HEK293 (cell line): ENCODE data around the gene PLXND1.

ENCODE experiments used
- CTCF ChIA-PET: fragments of 350-600 bp; formaldehyde crosslinking; extraction: SDS; loops from one replicate; lab custom pipeline; 2021; ENCODE audit warnings: antibody characterized with exemption; lab: Yijun Ruan, JAX
- POLR2A ChIA-PET: fragments of 300-600 bp; formaldehyde crosslinking; extraction: SDS; loops from one replicate; lab custom pipeline; 2020; ENCODE audit warnings: antibody characterized with exemption, inconsistent platforms; lab: Yijun Ruan, JAX
- H3K27ac ChIP-seq: fragments of 200-500 bp; sonication (Bioruptor generic); 2 replicates; pipeline ENCODE4 v1.5.1; 2014; ENCODE audit warnings: low read depth, low read length, control low read depth, inconsistent platforms; ENCODE audit errors: extremely low read depth
- H3K36me3 ChIP-seq, 2 experiments: fragments of 200-500 bp in 1 of 2; sonication (Bioruptor generic) in 1 of 2; 1 replicate in 1 of 2; 2 replicates in 1 of 2; pipeline ENCODE4 v1.5.1; 2014 to 2017; ENCODE audit warnings: inconsistent platforms in 2 of 2, low read length in 2 of 2; ENCODE audit not compliant: control insufficient read depth in 2 of 2, insufficient read depth in 1 of 2
- H3K4me1 ChIP-seq: fragments of 200-500 bp; sonication (Bioruptor generic); 2 replicates; pipeline ENCODE4 v1.5.1; 2014; ENCODE audit warnings: mild to moderate bottlenecking, low read length, inconsistent platforms; ENCODE audit not compliant: control insufficient read depth, insufficient read depth
- H3K4me3 ChIP-seq: 2 replicates; pipeline ENCODE4 v1.5.1; 2011; ENCODE audit warnings: low read depth, mild to moderate bottlenecking, control low read depth, low read length, moderate library complexity
- H3K9me3 ChIP-seq: fragments of 200-500 bp; sonication (Bioruptor generic); 2 replicates; pipeline ENCODE4 v1.5.1; 2014; ENCODE audit warnings: low read depth, low read length, inconsistent platforms; ENCODE audit not compliant: control insufficient read depth, insufficient read depth
- FEZF1 ChIP-seq: fragments of 450-650 bp; formaldehyde crosslinking; IDR thresholded peaks from 2 replicates; pipeline ENCODE4 v1.5.1; 2016; ENCODE audit warnings: missing biosample characterization, missing genetic modification characterization
- GLI4 ChIP-seq: fragments of 450-650 bp; formaldehyde crosslinking; IDR thresholded peaks from 2 replicates; pipeline ENCODE4 v1.5.1; 2016; ENCODE audit warnings: missing biosample characterization, missing genetic modification characterization
- HIC1 ChIP-seq: fragments of 450-650 bp; formaldehyde crosslinking; IDR thresholded peaks from 2 replicates; pipeline ENCODE4 v1.5.1; 2016; ENCODE audit warnings: missing biosample characterization, missing genetic modification characterization
- PRDM6 ChIP-seq: fragments of 450-650 bp; formaldehyde crosslinking; IDR thresholded peaks from 2 replicates; pipeline ENCODE4 v1.5.1; 2017; ENCODE audit warnings: missing biosample characterization, missing genetic modification characterization
- SCRT2 ChIP-seq: fragments of 450-650 bp; formaldehyde crosslinking; IDR thresholded peaks from 2 replicates; pipeline ENCODE4 v1.5.1; 2016; ENCODE audit warnings: missing biosample characterization, missing genetic modification characterization
- ZBTB1 ChIP-seq: fragments of 450-650 bp; formaldehyde crosslinking; IDR thresholded peaks from 2 replicates; pipeline ENCODE4 v1.5.1; 2016; ENCODE audit warnings: missing biosample characterization, missing genetic modification characterization
- ZBTB20 ChIP-seq: fragments of 450-650 bp; formaldehyde crosslinking; IDR thresholded peaks from 2 replicates; pipeline ENCODE4 v1.5.1; 2016; ENCODE audit warnings: missing biosample characterization, missing genetic modification characterization
- ZBTB6 ChIP-seq: fragments of 450-650 bp; formaldehyde crosslinking; IDR thresholded peaks from 2 replicates; pipeline ENCODE4 v1.5.1; 2017; ENCODE audit warnings: missing biosample characterization, missing genetic modification characterization
- ZEB2 ChIP-seq: fragments of 450-650 bp; formaldehyde crosslinking; IDR thresholded peaks from 2 replicates; pipeline ENCODE4 v1.5.1; 2016; ENCODE audit warnings: missing biosample characterization, missing genetic modification characterization
- ZNF221 ChIP-seq: fragments of 450-650 bp; formaldehyde crosslinking; IDR thresholded peaks from 2 replicates; pipeline ENCODE4 v1.5.1; 2017; ENCODE audit warnings: missing biosample characterization, missing genetic modification characterization, borderline replicate concordance
- ZNF335 ChIP-seq: fragments of 450-650 bp; formaldehyde crosslinking; conservative IDR thresholded peaks from 2 replicates; pipeline ENCODE4 v1.5.1; 2016; ENCODE audit warnings: missing biosample characterization, missing genetic modification characterization
- ZNF37A ChIP-seq: fragments of 450-650 bp; IDR thresholded peaks from 2 replicates; pipeline ENCODE4 v1.5.1; 2018; ENCODE audit warnings: missing biosample characterization, missing genetic modification characterization
- ZNF449 ChIP-seq: fragments of 450-650 bp; formaldehyde crosslinking; IDR thresholded peaks from 2 replicates; pipeline ENCODE4 v1.5.1; 2017; ENCODE audit warnings: missing biosample characterization, mild to moderate bottlenecking, missing genetic modification characterization, moderate library complexity
- ZNF600 ChIP-seq: fragments of 450-650 bp; formaldehyde crosslinking; IDR thresholded peaks from 2 replicates; pipeline ENCODE4 v1.5.1; 2016; ENCODE audit warnings: missing biosample characterization, missing genetic modification characterization
- ZNF610 ChIP-seq: fragments of 450-650 bp; formaldehyde crosslinking; IDR thresholded peaks from 2 replicates; pipeline ENCODE4 v1.5.1; 2016; ENCODE audit warnings: missing biosample characterization, missing genetic modification characterization, borderline replicate concordance
- ZNF626 ChIP-seq: fragments of 450-650 bp; sonication (Bioruptor Pico); formaldehyde crosslinking; IDR thresholded peaks from 2 replicates; pipeline ENCODE4 v1.5.1; 2018; ENCODE audit warnings: missing biosample characterization, missing genetic modification characterization, inconsistent platforms
- ZNF777 ChIP-seq: fragments of 450-650 bp; formaldehyde crosslinking; IDR thresholded peaks from 2 replicates; pipeline ENCODE4 v1.5.1; 2017; ENCODE audit warnings: missing biosample characterization, missing genetic modification characterization, borderline replicate concordance

The PLXND1 gene

GRCh38 chr3:129605203-129605921, 1.1 kb downstream of the PLXND1 start (continued):
- no peak for TF ChIP-seq ZBTB6 (tag by site-specific recombination)
- no peak for TF ChIP-seq ZNF626
- TF ChIP-seq ZNF449: peak; percentile 75; the same call in 1 of the 2 replicates
- no peak for TF ChIP-seq ZNF37A (tag by site-specific recombination)
- TF ChIP-seq ZNF335: 0 out of 2 replicates have a peak, but pooled peaks have one; percentile 79
- TF ChIP-seq ZBTB1: no peak
- TF ChIP-seq FEZF1 (tag by site-specific recombination): no peak
- no peak for TF ChIP-seq ZNF600 (tag by site-specific recombination)
- TF ChIP-seq PRDM6 (tag by site-specific recombination): no peak
- TF ChIP-seq ZBTB20 (tag by site-specific recombination): peak; percentile 17; the same call in 1 of the 2 replicates
- no peak for TF ChIP-seq GLI4

GRCh38 chr3:129604767-129605166, 1.7 kb downstream of the PLXND1 start:
- Histone ChIP-seq H3K36me3 (no peaks in the 10 kb centered on the region), H3K4me3 (peak overlapping the region; percentile 43), H3K9me3 (no peaks in the 10 kb centered on the region), H3K4me1 (no peaks in the 10 kb centered on the region), H3K27ac (no peak overlapping the region)
- CTCF ChIA-PET: interaction anchor here (0.5 kb wide), 1 partner anchor 108 kb away, joined by 3 read pairs; no protein-coding TSS in a partner anchor
- POLR2A ChIA-PET: no interaction called here
- no peak for TF ChIP-seq ZNF610 (tag by site-specific recombination)
- TF ChIP-seq SCRT2: 0 out of 2 replicates have a peak, but pooled peaks have one; percentile 6
- peak; percentile 94 for TF ChIP-seq ZEB2 (tag by site-specific recombination)
- peak; percentile 67; the same call in 1 of the 2 replicates for TF ChIP-seq HIC1 (tag by site-specific recombination)
- no peak for TF ChIP-seq ZNF221 (tag by site-specific recombination)
- TF ChIP-seq ZNF777 (tag by site-specific recombination): no peak
